ENCODE data around the gene TADA3.

DNA sequence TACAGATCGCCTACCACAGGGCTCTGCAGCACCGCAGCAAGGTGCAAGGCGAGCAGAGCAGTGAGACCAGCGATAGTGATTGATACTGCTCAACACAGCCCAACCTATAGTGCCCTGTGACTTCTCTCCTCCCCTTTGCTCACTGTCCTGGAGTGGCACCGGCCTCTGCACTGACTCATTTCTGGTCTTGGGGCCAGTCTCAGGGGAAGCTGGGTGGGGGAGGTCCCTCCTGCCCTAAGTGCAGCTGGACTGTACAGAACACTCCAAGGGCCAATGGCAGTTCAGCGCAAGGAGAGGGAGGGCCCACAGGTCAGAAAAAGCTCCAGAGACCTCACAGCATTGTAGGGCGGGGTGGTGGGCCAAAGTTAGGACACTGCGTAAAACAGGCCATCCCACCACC is 45.0 kb downstream of the TADA3 start:
- no peak for TF ChIP-seq CTCF (IDR thresholded peaks at IDR 0.05; ENCODE audit: insufficient read depth, low read length)
- 0 out of 2 replicates have a peak, but pooled peaks have one; percentile 8 for TF ChIP-seq POLR2AphosphoS5 (IDR thresholded peaks at IDR 0.05; ENCODE audit: low read depth)
